Heart left ventricle (tissue), 16 donors: ENCODE data around the gene PI4KA. TPM values are rescaled to one million over a fixed set of nuclear protein-coding genes. Genes with fewer than 3 reads are reported as not detected.
"Not testable (repeated sequence)": the region's sequence is repeated elsewhere in the genome, so short reads cannot be mapped to it uniquely, and the experiment has no call there.

Experiments used
- ATAC-seq, 4 donors: fragments of 200-7000 bp; cut with Tn5 transposase; one replicate each; pipeline ENCODE4 v1.9.1; 2020 to 2022; ENCODE audit warnings: moderate library complexity in 4 of 4, mild to moderate bottlenecking in 3 of 4, moderate number of reproducible peaks in 1 of 4
- DNase-seq, 5 donors: peaks; one replicate each; pipeline ENCODE4 v3.0.0-alpha.2; 2020
- H3K27ac ChIP-seq, 12 donors: fragments of 200-600 bp; sonication (generic) in 4 of 12; one replicate each; pipeline versions ENCODE4 v1.5.0 to v1.8.0; 2016 to 2022; ENCODE audit warnings: mild to moderate bottlenecking in 2 of 12
- H3K27me3 ChIP-seq, 9 donors: fragments of 200-600 bp; sonication (generic) in 2 of 9; one replicate each; pipeline versions ENCODE4 v1.5.1 to v1.8.0; 2016 to 2022; ENCODE audit warnings: mild to moderate bottlenecking in 3 of 9
- H3K36me3 ChIP-seq, 9 donors: fragments of 200-600 bp; sonication (generic) in 2 of 9; one replicate each; pipeline versions ENCODE4 v1.5.0 to v1.8.0; 2018 to 2022; ENCODE audit warnings: mild to moderate bottlenecking in 2 of 9
- H3K4me1 ChIP-seq, 12 donors: fragments of 200-600 bp; sonication (generic) in 4 of 12; one replicate each; pipeline versions ENCODE4 v1.5.0 to v1.8.0; 2016 to 2022; ENCODE audit warnings: mild to moderate bottlenecking in 3 of 12
- H3K4me3 ChIP-seq, 12 donors: fragments of 200-600 bp; sonication (generic) in 4 of 12; one replicate each; pipeline versions ENCODE4 v1.5.0 to v1.8.0; 2017 to 2022; ENCODE audit warnings: mild to moderate bottlenecking in 9 of 12, moderate library complexity in 4 of 12
- H3K9me3 ChIP-seq, 12 donors: fragments of 200-600 bp; sonication (generic) in 4 of 12; one replicate each; pipeline versions ENCODE4 v1.5.0 to v1.8.0; 2016 to 2022; ENCODE audit warnings: mild to moderate bottlenecking in 1 of 12
- POLR2A ChIP-seq, 2 donors: fragments of 450-650 bp; IDR thresholded peaks; one replicate each; pipeline ENCODE4 v1.6.1; 2017; ENCODE audit warnings: antibody characterized with exemption in 2 of 2, mild to moderate bottlenecking in 2 of 2, moderate library complexity in 2 of 2
- WGBS, 4 donors: extraction: QIAGEN DNeasy Blood & Tissue Kit in 2 of 4; methylation state at CpG; one replicate each; pipeline versions ENCODE4 v1.1.5 to v1.1.7; 2013 to 2018; 5-methylcytosine and 5-hydroxymethylcytosine counted together
- intact Hi-C, 10 donors: fragments of 100-400 bp; cut with DNase I; formaldehyde crosslinking; loops; one replicate each; pipeline versions ENCODE4 v1.11.1 to v1.14.2; 2022
- polyA plus RNA-seq, 2 donors: library from polyadenylated mRNA; stranded (reverse); fragments of 200-250 nt; gene quantifications; one replicate each; pipeline ENCODE4 v1.2.3, GENCODE V29; 2013
- total RNA-seq, 9 donors: library from RNA; depleted of rRNA in 2 of 9; stranded (reverse); fragments of >200 nt in 2 of 9; fragmentation: NEBNext Ultra II Directional in 3 of 9; extraction: Animal tissue kit (Norgen Biotek cat#: 25700) in 3 of 9; gene quantifications; one replicate each; pipeline versions ENCODE4 v1.1.0 to v1.2.4, GENCODE V29; 2016 to 2023
- TF ChIP-seq, protein P1 (sequence below), 12 donors: fragments of 200-600 bp; sonication (generic) in 4 of 12; IDR thresholded peaks; one replicate each; pipeline versions ENCODE4 v1.5.0 to v1.8.0; 2018 to 2022; ENCODE audit warnings: antibody characterized with exemption in 12 of 12, mild to moderate bottlenecking in 5 of 12
- donor health status: ischemic (EF 13 %, LVEDD 7.1; RV severe dilation, severe dysfunction).
- donor health status: healthy with polysubstance abuse.
- donor health status: DM: no; HTN: yes; CAD: no.
- donor health status: DM: no; HTN: no; CAD: no.
- donor health status: ischemic (EF 25% LVEDD 6.9; RV normal size, moderate dysfunction).
- donor health status: ischemic (EF 25% LVEDD 5.7; RV mildly dilated, moderate dysfunction).
- donor health status: healthy.
- donor health status: DM: yes; HTN: yes; CAD: no.
- donor health status: ischemic (EF 35%, LVEDD 5.7; RV mildly dilated, moderate dysfunction).
- donor health status: nonischemic (EF 11% LVEDD 7.7; RV severe dilation, severe dysfunction).
- donor health status: DM: yes; HTN: yes; CAD: no.
- donor health status: PGD.
- donor health status: ischemic (EF 29% LVEDD 5.4; RV normal size, mild dysfunction).
- donor health status: nonischemic (EF 23%, LVEDD 6.1; RV moderate dilation, normal function).

Gene PI4KA
- total and polyA plus RNA-seq, 11 donors = 20.6 to 66.4 (median 46.9) TPM

GRCh38 chr22:20904980-20905355 is 46.4 kb upstream of the PI4KA start:
- Histone ChIP-seq H3K9me3 (no peaks in the 10 kb centered on the region), H3K4me3 (no peak overlapping the region), H3K27me3 (no peaks in the 10 kb centered on the region), H3K4me1 (peaks cover 0 to 13% (median 0%) of the 10 kb centered on the region in 12 donors), H3K36me3 (no peaks in the 10 kb centered on the region), H3K27ac (no peak overlapping the region)
- intact Hi-C loops = no loop called here
- ATAC-seq (no peak), DNase-seq (no peak)
- TF ChIP-seq, protein P1, sequence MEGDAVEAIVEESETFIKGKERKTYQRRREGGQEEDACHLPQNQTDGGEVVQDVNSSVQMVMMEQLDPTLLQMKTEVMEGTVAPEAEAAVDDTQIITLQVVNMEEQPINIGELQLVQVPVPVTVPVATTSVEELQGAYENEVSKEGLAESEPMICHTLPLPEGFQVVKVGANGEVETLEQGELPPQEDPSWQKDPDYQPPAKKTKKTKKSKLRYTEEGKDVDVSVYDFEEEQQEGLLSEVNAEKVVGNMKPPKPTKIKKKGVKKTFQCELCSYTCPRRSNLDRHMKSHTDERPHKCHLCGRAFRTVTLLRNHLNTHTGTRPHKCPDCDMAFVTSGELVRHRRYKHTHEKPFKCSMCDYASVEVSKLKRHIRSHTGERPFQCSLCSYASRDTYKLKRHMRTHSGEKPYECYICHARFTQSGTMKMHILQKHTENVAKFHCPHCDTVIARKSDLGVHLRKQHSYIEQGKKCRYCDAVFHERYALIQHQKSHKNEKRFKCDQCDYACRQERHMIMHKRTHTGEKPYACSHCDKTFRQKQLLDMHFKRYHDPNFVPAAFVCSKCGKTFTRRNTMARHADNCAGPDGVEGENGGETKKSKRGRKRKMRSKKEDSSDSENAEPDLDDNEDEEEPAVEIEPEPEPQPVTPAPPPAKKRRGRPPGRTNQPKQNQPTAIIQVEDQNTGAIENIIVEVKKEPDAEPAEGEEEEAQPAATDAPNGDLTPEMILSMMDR (IDR thresholded peaks at IDR 0.05) = no peak
- TF ChIP-seq POLR2A (IDR thresholded peaks at IDR 0.05) = no peak
- 67 to 77% (median 74%) methylated on average over 3 of the region's 3 CpGs for WGBS, 4 donors

DNA sequence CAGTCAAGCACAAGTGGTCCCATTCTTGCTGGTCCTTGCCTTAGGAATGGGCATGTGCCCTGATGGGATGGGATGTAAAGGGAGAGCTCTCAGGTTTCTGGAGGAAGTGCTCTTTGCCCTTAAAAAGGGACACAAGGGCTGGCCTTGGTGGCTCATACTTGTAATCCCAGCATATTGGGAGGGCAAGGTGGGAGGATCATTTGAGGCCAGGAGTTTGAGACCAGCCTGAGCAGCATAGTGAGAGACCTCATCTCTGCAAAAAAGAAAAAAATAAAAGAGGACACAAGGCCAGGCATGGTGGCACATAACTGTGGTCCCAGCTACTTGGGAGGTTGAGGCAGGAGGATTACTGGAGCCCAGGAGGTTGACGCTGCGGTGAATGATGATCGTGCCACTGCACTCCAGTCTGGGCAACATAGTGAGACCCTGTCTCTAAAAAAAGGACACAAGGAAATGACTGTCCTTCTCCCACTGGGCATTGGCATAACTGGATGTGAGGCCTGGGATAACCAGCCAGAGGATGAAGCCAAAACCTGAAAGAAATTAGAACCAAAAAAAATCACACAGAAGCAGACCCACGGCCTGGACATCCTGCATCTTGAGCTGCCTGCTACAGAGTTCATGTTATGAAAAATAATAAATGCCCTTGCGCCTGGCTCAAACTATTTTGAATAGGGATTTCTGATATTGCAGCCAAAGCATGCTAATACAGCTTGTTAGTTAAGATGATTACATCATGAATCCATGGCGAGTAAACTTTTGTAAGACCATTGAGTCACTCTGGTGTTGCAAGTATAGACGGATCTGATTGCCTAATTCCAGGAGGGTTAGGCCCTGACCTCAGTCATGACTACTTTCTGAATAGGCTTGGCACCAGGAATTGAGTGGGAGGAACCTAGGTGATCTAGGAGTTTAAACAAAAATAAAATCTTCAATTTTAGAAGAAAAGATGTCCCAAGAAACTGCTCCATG is 45.7 kb upstream of the PI4KA start:
- H3K27me3 ChIP-seq = no peaks in the 10 kb centered on the region
- no peak overlapping the region for H3K27ac ChIP-seq
- TF ChIP-seq POLR2A (IDR thresholded peaks at IDR 0.05) = no peak
- TF ChIP-seq, protein P1 (IDR thresholded peaks at IDR 0.05) = no peak
- no peaks in the 10 kb centered on the region for H3K36me3 ChIP-seq
- DNase-seq (no peak), ATAC-seq (peak in 2 of 4 donors; percentile 82)
- no peak overlapping the region for H3K4me3 ChIP-seq
- no peaks in the 10 kb centered on the region for H3K9me3 ChIP-seq
- H3K4me1 ChIP-seq = peaks cover 0 to 13% (median 0%) of the 10 kb centered on the region in 12 donors
- intact Hi-C loops = no loop called here
- whole genome bisulfite sequencing, 4 donors = 79 to 90% (median 84%) methylated on average over 7 of the region's 7 CpGs

DNA sequence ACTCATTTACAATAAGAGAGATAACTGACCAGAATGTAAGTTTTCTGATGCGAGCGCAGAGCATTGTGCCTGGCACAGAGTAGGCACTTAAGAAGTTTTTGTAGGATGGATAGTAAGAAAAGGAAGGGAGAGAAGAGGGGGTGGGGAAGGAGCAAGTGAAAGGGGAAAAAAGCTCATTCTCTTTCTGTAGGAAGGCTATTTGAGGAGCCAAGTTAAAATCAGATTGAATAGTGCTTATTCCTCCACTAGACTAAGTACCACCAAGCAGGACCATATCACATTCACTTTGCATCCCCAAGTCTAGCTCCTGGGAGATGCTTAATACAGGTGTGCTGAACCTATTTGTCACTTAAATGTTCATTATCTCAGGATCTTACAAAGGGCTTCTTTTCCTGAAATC is 44.5 kb upstream of the PI4KA start:
- no peaks in the 10 kb centered on the region for H3K27me3 ChIP-seq
- no peak overlapping the region for H3K27ac ChIP-seq
- H3K4me1 ChIP-seq = peaks cover 0 to 13% (median 0%) of the 10 kb centered on the region in 12 donors
- H3K4me3 ChIP-seq = no peak overlapping the region
- intact Hi-C loops = no loop called here
- ATAC-seq = no peak
- TF ChIP-seq, protein P1 (IDR thresholded peaks at IDR 0.05) = no peak
- TF ChIP-seq POLR2A (IDR thresholded peaks at IDR 0.05) = no peak
- DNase-seq = no peak
- H3K9me3 ChIP-seq = no peaks in the 10 kb centered on the region
- no peaks in the 10 kb centered on the region for H3K36me3 ChIP-seq
- 98 to 100% (median 99%) methylated on average over 2 of the region's 2 CpGs for WGBS, 4 donors

DNA sequence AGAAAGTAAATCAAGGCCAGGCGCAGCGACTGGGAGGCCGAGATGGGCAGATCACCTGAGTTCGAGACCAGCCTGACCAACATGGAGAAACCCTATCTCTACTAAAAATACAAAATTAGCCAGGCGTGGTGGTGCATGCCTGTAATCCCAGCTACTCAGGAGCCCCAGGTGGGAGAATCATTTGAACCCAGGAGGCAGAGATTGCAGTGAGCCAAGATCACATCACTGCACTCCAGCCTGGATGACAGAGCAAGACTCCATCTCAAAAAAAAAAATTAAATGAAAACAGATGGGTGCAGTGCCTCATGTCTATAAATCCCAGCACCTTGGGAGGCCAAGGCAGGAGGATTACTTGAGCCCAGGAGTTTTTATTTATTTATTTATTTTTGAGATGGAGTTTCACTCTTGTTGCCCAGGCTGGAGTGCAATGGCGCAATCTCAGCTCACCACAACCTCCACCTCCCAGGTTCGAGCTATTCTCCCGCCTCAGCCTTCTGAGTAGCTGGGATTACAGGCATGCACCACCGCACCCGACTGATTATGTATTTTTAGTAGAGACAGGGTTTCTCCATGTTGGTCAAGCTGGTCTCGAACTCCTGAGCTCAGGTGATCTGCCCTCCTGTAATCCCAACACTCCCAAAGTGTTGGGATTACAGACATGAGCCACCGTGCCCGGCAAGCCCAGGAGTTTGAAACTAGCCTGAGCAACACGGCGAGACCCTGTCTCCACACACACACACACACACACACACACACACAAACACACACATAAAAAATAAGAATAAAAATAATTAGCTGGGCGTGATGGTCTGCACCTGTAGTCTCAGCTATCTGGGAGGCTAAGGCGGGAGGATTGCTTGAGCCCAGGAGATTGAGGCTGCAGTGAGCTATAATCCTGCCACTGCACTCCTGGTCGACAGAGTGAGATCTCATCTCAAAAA is 42.8 kb upstream of the PI4KA start:
- H3K27me3 ChIP-seq, H3K9me3 ChIP-seq, H3K4me3 ChIP-seq, ATAC-seq, intact Hi-C loops, H3K36me3 ChIP-seq, H3K27ac ChIP-seq, DNase-seq: not testable (repeated sequence)
- 91 to 93% (median 92%) methylated on average over 16 to 18 of the region's 18 CpGs for WGBS, 4 donors
- peaks cover 0 to 13% (median 0%) of the 10 kb centered on the region in 12 donors for H3K4me1 ChIP-seq
